NCI-H1417 (cell line): Measurements from ENCODE around the gene RRM2.

Experiments used
- DNase-seq, 3 experiments: peaks; one replicate each; lab custom pipeline; 2025; lab: John Stamatoyannopoulos, UW

Gene RRM2

GRCh38 chr2:10157293-10157692 is 34.8 kb downstream of the RRM2 start:
- peak in 1 of 3 experiments; percentile 30 for DNase-seq

GRCh38 chr2:10158681-10159080 is 36.1 kb downstream of the RRM2 start:
- no peak for DNase-seq

GRCh38 chr2:10159086-10159485 is 36.5 kb downstream of the RRM2 start:
- no peak for DNase-seq

GRCh38 chr2:10159581-10160131 is 37.1 kb downstream of the RRM2 start:
- no peak for DNase-seq

- no peak for DNase-seq
These were observed 37.8 kb downstream of the RRM2 start for GRCh38 chr2:10160203-10160955.

GRCh38 chr2:10161206-10161931 is 38.8 kb downstream of the RRM2 start:
- peak in 1 of 3 experiments; percentile 45 for DNase-seq

- peak in 2 of 3 experiments; percentile 53 to 82 for DNase-seq
These were observed 39.5 kb downstream of the RRM2 start for GRCh38 chr2:10161961-10162441.

- DNase-seq, result peak; percentile 73 to 94 (median 76)
These were observed 40.3 kb downstream of the RRM2 start for GRCh38 chr2:10162586-10163497.

GRCh38 chr2:10163498-10164486 is 41.3 kb downstream of the RRM2 start:
- no peak for DNase-seq

GRCh38 chr2:10164601-10165000 is 42.1 kb downstream of the RRM2 start:
- DNase-seq, result no peak

- DNase-seq, result no peak
These were observed 42.7 kb downstream of the RRM2 start for GRCh38 chr2:10165282-10165681.

- no peak for DNase-seq
These were observed 43.5 kb downstream of the RRM2 start for GRCh38 chr2:10165861-10166675.

GRCh38 chr2:10166676-10167292 is 44.2 kb downstream of the RRM2 start:
- DNase-seq, result peak; percentile 67 to 89 (median 79)

GRCh38 chr2:10167316-10167715 is 44.8 kb downstream of the RRM2 start:
- DNase-seq, result no peak

- no peak for DNase-seq
These were observed 45.7 kb downstream of the RRM2 start for GRCh38 chr2:10168221-10168620.

GRCh38 chr2:10169053-10169578 is 46.6 kb downstream of the RRM2 start:
- no peak for DNase-seq

- no peak for DNase-seq
These were observed 47.0 kb downstream of the RRM2 start for GRCh38 chr2:10169581-10169980.

- no peak for DNase-seq
These were observed 47.7 kb downstream of the RRM2 start for GRCh38 chr2:10170256-10170655.
